ENCODE results near the gene MB21D2. TPM values are rescaled to one million over a fixed set of nuclear protein-coding genes. Genes with fewer than 3 reads are reported as not detected.
A peak's percentile ranks its signal among the peaks of the same experiment; 100 is the strongest.

The MB21D2 gene
- total RNA-seq, 1 donor: 25.0 TPM

DNA sequence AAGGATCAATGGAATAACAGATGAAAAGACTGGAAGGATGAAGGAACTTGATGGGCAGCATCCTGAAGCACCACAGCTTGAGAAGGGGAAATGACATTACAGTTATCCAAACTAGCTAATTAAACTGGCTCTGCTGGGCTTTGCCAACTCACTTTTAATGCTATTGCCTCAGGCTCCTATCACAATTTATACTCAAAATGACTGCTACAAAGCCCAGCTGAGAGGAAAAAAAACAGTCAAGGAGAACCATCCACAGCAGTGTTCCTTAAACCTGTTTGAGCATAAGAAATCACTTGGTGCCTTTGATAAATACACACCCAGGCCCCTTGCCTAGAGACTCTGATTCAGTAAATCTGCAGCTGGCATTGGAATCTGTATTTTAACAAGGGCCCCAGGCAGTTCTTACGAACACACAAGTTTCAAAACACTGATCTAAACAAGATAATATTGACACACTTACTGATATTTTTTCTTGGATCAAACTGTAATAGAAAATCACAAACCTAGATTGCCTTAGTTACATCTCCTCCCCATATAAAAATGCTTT, 85.8 kb downstream of the MB21D2 start:
- TF ChIP-seq, protein P1, sequence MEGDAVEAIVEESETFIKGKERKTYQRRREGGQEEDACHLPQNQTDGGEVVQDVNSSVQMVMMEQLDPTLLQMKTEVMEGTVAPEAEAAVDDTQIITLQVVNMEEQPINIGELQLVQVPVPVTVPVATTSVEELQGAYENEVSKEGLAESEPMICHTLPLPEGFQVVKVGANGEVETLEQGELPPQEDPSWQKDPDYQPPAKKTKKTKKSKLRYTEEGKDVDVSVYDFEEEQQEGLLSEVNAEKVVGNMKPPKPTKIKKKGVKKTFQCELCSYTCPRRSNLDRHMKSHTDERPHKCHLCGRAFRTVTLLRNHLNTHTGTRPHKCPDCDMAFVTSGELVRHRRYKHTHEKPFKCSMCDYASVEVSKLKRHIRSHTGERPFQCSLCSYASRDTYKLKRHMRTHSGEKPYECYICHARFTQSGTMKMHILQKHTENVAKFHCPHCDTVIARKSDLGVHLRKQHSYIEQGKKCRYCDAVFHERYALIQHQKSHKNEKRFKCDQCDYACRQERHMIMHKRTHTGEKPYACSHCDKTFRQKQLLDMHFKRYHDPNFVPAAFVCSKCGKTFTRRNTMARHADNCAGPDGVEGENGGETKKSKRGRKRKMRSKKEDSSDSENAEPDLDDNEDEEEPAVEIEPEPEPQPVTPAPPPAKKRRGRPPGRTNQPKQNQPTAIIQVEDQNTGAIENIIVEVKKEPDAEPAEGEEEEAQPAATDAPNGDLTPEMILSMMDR (IDR thresholded peaks at IDR 0.05; ENCODE audit: insufficient read depth, low read depth, low read length): no peak
- no peak for DNase-seq (ENCODE audit: low read depth)
- H3K4me3 ChIP-seq (ENCODE audit: low read depth, low read length): no peak overlapping the region

DNA sequence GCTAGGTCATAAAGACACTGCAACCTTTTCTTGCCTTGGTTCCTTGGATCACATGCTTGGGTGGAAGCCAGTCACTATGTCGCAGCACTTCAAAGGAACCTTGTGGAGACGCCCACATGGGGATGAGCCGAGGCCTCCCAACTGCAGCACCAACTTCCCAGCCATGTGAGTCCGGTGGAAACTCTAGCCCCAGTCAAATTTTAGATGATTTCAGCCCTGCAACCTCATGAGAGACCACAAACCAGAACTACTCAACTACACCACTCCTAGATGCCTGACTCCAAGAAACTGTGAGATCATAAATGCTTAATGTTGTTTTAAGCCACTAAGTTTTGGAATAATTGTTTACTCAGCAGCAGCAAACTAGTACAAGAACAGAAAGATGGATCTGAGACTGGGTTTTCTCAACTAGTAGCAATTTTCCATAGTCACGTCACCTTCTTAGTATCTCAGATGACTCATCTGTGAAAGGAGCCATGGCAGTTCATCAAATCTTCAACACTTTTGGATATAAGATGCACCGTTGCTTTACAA, 86.5 kb downstream of the MB21D2 start:
- peak; percentile 87 for DNase-seq (ENCODE audit: low read depth)
- H3K4me3 ChIP-seq (ENCODE audit: low read depth, low read length): no peak overlapping the region
- TF ChIP-seq, protein P1 (IDR thresholded peaks at IDR 0.05; ENCODE audit: insufficient read depth, low read depth, low read length): no peak

DNA sequence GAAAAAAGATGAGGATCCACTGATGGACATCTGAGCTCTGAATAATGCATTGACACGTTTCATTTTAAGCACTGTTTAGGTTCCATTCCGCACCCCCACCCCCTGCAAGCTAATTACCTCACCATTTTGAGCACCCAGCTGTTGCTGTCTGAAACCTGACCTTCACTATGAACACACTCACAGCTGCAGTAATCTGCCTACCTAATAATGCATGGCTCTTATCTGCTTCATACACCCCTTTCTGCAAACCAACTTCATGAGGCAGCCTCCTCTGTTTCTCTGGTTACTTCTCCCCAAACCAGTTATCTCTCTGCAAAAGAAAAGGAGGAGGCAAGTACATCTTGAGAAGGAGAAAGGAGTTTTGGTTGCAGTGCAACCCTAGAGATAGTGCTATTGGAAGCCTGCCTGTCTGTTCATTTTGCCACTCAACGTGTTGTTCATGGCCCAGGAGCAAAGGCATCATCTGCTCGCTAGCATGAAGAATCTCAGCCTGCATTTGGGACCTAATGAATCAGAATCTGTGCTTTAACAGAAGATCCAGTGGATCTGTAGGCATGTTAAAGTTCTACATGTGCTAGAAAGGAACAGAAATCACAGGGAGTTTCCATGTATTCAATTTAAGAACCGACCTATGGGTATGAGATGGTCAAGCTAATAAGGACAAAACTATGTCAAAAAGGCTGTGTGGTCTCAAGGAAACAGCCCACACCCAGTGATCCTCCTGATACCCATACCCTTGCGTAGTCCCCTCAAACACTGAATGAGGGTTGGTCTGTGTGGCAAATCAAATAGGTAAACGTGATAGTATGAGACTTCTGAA, 87.2 kb downstream of the MB21D2 start:
- TF ChIP-seq, protein P1 (IDR thresholded peaks at IDR 0.05; ENCODE audit: insufficient read depth, low read depth, low read length): no peak
- DNase-seq (ENCODE audit: low read depth): no peak
- H3K4me3 ChIP-seq (ENCODE audit: low read depth, low read length): no peak overlapping the region

DNA sequence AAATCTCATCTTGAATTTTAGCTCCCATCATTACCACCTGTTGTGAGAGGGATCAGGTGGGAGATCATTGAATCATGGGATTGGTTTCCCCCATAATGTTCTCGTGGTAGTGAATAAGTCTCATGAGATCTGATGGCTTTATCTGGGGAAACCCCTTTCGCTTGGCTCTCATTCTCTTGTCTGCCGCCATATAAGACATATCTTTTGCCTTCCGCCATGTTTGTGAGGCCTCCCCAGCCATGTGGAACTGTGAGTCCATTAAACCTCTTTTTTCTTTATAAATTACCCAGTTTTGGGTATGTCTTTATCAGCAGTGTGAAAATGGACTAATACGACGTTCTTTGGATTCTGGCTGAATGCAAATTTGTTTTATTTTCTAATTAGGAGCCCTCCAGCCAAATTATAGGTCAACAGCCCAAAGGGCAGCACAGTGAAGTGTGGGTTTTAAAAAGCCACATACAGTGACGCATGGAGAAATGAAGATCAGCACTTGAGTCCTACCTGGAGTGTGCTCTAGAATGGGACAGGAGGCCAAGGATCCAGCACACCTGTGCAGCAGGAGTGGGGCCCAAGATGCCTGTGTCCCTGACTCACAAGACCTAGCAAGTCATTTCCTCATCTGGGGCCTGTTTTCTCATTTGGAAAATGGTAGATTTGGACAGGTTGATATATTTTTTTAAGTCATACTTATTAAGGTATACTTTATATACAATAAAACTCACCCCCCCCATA, 89.6 kb downstream of the MB21D2 start:
- TF ChIP-seq, protein P1 (IDR thresholded peaks at IDR 0.05; ENCODE audit: insufficient read depth, low read depth, low read length): no peak
- H3K4me3 ChIP-seq (ENCODE audit: low read depth, low read length): no peak overlapping the region
- DNase-seq (ENCODE audit: low read depth): no peak

DNA sequence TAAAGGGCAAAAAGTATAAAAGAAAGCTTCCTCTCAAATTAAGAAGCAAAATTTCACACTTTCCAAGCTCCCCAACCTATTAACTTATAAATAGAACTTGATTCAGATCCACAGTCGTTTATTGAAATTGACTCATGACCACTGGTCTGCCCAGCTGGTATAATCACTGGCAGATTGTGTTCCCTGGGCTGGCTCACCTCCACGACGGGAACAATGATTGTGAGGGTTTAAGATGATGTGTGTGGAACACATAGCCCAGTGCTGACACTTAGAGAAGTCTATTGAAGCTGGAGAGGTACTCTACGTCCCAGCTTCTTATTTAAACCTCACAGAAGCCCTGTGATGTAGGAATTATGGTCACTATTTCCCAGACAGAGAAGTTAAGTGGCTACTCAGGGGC, 90.4 kb downstream of the MB21D2 start:
- no peak overlapping the region for H3K4me3 ChIP-seq (ENCODE audit: low read depth, low read length)
- no peak for DNase-seq (ENCODE audit: low read depth)
- TF ChIP-seq, protein P1 (IDR thresholded peaks at IDR 0.05; ENCODE audit: insufficient read depth, low read depth, low read length): no peak

DNA sequence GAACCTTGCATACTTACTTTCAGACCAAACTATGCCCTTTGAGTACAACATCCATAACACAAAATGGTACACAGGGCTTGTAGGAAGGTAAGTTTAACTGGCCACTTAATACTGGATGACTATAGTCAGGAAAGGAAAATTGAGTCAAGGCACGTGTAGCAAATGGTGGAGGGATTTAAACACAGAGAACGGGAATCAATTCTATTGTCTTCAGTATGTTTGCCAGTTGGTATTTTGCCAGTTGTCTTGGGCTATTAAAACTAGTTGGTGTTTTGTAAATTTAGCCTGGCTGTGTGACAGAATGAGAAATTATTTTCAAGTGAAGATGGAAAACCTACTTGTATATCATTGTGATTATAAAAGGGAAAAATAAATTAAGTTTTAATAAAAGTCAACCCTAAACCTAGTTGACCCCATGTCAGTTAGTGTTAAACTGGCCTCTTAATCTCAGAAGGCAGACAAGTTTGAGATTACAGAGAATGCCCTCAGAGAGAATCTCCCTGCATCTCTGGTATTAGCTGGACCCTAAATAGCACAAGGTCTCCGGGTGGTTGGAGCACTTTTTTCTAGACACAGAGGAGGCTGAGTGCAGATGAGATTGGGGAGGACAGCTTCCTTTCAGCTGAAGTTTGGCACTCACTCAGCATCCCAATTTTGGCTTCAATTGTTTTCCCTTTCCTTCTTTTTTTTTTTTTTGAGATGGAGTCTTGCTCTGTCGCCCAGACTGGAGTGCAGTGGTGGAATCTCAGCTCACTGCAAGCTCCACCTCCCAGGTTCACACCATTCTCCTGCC, 91.2 kb downstream of the MB21D2 start:
- no peak overlapping the region for H3K4me3 ChIP-seq (ENCODE audit: low read depth, low read length)
- DNase-seq (ENCODE audit: low read depth): no peak
- TF ChIP-seq, protein P1 (IDR thresholded peaks at IDR 0.05; ENCODE audit: insufficient read depth, low read depth, low read length): no peak

Data from fibroblast of villous mesenchyme (primary cell).